ENCODE data around the gene S100PBP.

Gene S100PBP

DNA sequence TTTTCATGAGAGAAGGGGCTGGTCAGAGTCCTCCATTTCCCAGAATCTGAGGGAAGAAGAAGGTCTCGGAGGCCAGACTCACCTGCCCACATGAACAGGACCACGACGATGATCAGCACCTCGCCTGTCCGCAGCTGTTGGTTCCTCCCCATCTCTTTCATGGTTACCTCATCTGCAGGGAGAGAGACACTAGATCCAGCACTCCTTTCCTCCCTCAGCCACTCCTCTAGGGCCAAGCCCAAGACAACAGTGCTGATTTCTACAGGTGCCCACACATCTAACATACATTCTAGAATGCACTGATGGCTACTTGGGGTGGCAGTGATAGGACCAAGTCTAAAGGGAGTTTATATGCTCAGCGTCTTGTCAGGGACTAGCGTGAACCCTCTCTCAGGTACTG, 50.2 kb downstream of the S100PBP start:
- no peak overlapping the region for H3K14ac ChIP-seq (ENCODE audit: low read length in 2 of 2)
- no peak overlapping the region for H2BK120ac ChIP-seq (ENCODE audit: low read depth, low read length)
- H2BK12ac ChIP-seq (ENCODE audit: low read length in 2 of 2) = no peak overlapping the region
- H3K9ac ChIP-seq (ENCODE audit: low read length) = no peak overlapping the region
- H3K23ac ChIP-seq (ENCODE audit: low read length in 2 of 2) = no peak overlapping the region
- no peak overlapping the region for H4K91ac ChIP-seq (ENCODE audit: low read length)
- H4K8ac ChIP-seq (ENCODE audit: low read length) = no peak overlapping the region
- H3K4me2 ChIP-seq (ENCODE audit: low read length, poor library complexity, severe bottlenecking) = no peak overlapping the region
- peaks cover 11 to 17% of the 10 kb centered on the region in 2 experiments for H3K36me3 ChIP-seq (ENCODE audit: control insufficient read depth in 1 of 2, insufficient read depth in 2 of 2, low read depth in 1 of 2, low read length in 2 of 2)
- no peak overlapping the region for H2BK15ac ChIP-seq (ENCODE audit: low read depth, poor library complexity, severe bottlenecking)
- H3K27ac ChIP-seq (ENCODE audit: low read length, poor library complexity, severe bottlenecking) = no peak overlapping the region
- H3K4ac ChIP-seq (ENCODE audit: low read depth in 1 of 2, low read length in 2 of 2) = no peak overlapping the region
- DNase-seq = no peak
- H3K18ac ChIP-seq (ENCODE audit: low read depth in 1 of 2, low read length in 2 of 2) = no peak overlapping the region
- peaks cover 15% of the 10 kb centered on the region for H3K4me1 ChIP-seq (ENCODE audit: control insufficient read depth, insufficient read depth, low read depth, low read length)
- no peak overlapping the region for H3K4me3 ChIP-seq (ENCODE audit: insufficient read depth in 1 of 2, low read depth in 1 of 2, low read length in 2 of 2)
- no peak overlapping the region for H2AFZ ChIP-seq (ENCODE audit: low read depth, low read length)
- peaks cover 10 to 23% of the 10 kb centered on the region in 2 experiments for H3K27me3 ChIP-seq (ENCODE audit: control insufficient read depth in 1 of 2, insufficient read depth in 1 of 2, low read length in 2 of 2)
- no peak overlapping the region for H2AK5ac ChIP-seq (ENCODE audit: low read length, severe bottlenecking)
- no peak overlapping the region for H2BK5ac ChIP-seq (ENCODE audit: low read depth, low read length, poor library complexity, severe bottlenecking)
- 94% methylated on average over 7 of the region's 7 CpGs for WGBS
- H3K9me3 ChIP-seq (ENCODE audit: control insufficient read depth, low read length) = no peaks in the 10 kb centered on the region
- H3K79me1 ChIP-seq (replicated peaks; ENCODE audit: low read length, poor library complexity, severe bottlenecking) = no peaks in the 10 kb centered on the region

DNA sequence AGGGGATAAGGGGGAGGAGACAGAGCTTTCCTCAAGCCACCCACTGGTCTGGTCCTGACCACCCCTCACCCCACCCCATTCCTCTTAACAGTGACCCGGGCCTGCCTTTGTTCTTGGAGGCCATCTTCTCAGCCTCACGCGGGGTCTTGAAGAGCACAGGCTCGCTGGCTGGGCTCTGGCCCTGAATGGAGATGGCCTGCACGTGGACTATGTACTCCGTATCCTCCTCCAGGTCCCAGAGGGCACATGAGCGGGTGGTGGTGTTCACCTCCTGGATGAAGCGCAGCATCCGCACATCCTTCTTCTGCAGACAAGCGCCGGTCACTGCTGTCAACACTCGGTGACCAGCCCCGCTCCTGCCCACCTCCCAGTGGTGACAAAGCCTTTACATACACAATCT, 50.6 kb downstream of the S100PBP start:
- no peak overlapping the region for H2AFZ ChIP-seq (ENCODE audit: low read depth, low read length)
- no peak overlapping the region for H2AK5ac ChIP-seq (ENCODE audit: low read length, severe bottlenecking)
- H3K36me3 ChIP-seq (ENCODE audit: control insufficient read depth in 1 of 2, insufficient read depth in 2 of 2, low read depth in 1 of 2, low read length in 2 of 2) = peaks cover 7 to 16% of the 10 kb centered on the region in 2 experiments
- no peak overlapping the region for H3K23ac ChIP-seq (ENCODE audit: low read length in 2 of 2)
- H2BK15ac ChIP-seq (ENCODE audit: low read depth, poor library complexity, severe bottlenecking) = no peak overlapping the region
- H3K18ac ChIP-seq (ENCODE audit: low read depth in 1 of 2, low read length in 2 of 2) = no peak overlapping the region
- DNase-seq = no peak
- no peak overlapping the region for H3K14ac ChIP-seq (ENCODE audit: low read length in 2 of 2)
- H2BK5ac ChIP-seq (ENCODE audit: low read depth, low read length, poor library complexity, severe bottlenecking) = no peak overlapping the region
- peaks cover 10 to 23% of the 10 kb centered on the region in 2 experiments for H3K27me3 ChIP-seq (ENCODE audit: control insufficient read depth in 1 of 2, insufficient read depth in 1 of 2, low read length in 2 of 2)
- WGBS = 94% methylated on average over 11 of the region's 13 CpGs
- H3K4me2 ChIP-seq (ENCODE audit: low read length, poor library complexity, severe bottlenecking) = no peak overlapping the region
- H3K4me1 ChIP-seq (ENCODE audit: control insufficient read depth, insufficient read depth, low read depth, low read length) = peaks cover 15% of the 10 kb centered on the region
- H3K9ac ChIP-seq (ENCODE audit: low read length) = no peak overlapping the region
- H3K79me1 ChIP-seq (replicated peaks; ENCODE audit: low read length, poor library complexity, severe bottlenecking) = no peaks in the 10 kb centered on the region
- H3K4me3 ChIP-seq (ENCODE audit: insufficient read depth in 1 of 2, low read depth in 1 of 2, low read length in 2 of 2) = no peak overlapping the region
- no peak overlapping the region for H3K27ac ChIP-seq (ENCODE audit: low read length, poor library complexity, severe bottlenecking)
- no peaks in the 10 kb centered on the region for H3K9me3 ChIP-seq (ENCODE audit: control insufficient read depth, low read length)
- H4K8ac ChIP-seq (ENCODE audit: low read length) = no peak overlapping the region
- H2BK120ac ChIP-seq (ENCODE audit: low read depth, low read length) = no peak overlapping the region
- H3K4ac ChIP-seq (ENCODE audit: low read depth in 1 of 2, low read length in 2 of 2) = no peak overlapping the region
- no peak overlapping the region for H4K91ac ChIP-seq (ENCODE audit: low read length)
- no peak overlapping the region for H2BK12ac ChIP-seq (ENCODE audit: low read length in 2 of 2)

DNA sequence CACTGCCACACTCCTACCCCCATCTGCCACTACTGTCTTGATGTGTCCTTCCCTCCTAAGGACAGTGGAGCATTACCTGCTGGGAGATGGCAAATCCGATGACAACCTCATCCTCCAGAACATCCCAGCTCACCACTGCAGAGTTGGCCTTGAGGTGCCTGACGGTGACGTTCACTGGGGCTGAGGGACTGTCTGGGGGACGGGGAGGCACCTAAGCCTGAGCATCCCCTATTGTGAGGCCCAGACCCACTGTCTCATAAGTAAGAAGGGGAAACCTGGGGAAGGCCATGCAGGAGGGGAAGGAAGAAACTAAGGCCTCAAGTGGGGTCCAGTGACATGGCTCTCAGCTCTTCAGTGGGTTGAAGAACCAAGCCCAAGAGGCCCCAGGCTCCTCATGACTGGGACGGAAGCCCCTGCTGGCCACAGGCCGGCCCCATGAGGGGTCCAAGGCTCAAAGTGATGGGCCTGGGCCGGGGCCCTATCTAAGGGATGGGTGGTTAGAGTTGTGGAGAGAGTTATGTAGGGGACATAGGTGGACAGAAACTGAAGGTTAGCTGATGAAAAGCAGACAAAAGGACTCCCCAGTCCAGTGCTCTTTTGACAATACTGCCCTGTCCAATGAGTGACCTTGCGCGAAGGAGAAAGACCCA, 51.5 kb downstream of the S100PBP start:
- 92% methylated on average over 9 of the region's 9 CpGs for WGBS
- H3K27me3 ChIP-seq (ENCODE audit: control insufficient read depth in 1 of 2, insufficient read depth in 1 of 2, low read length in 2 of 2) = peaks cover 16 to 28% of the 10 kb centered on the region in 2 experiments

DNA sequence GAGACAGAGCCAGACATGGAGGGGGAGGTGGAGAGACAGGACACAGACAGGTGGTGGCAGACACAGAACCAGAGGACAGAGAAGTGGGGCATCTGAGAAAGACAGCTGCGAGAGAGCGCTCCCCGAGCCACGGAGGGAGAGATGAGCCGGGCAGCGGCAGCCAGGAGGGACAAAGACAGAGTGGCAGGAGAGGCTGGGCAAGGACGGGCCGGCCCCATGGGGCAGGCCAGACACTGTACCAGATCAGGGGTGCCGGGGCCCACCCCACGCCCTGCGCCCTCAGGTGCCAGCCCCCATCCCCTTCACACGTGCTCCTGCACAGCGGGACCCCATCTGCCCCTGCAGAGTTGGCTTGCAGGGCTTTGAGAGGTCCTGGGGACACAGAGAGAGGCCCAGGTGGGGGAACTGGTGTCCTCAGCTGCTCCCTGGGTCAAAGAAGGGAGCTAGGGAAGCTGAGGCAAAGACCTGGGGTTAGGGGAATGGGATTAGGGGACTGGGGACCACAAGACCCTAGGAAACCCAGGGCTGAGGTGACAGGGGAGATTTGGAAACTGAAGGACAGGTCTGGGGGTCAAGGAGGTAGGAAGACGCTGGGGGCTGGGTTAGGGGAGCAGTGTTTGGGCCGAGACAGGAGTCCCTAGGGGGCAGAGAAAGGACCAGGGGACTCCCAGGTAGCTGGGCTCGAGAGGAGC, 52.6 kb downstream of the S100PBP start:
- WGBS = 65% methylated on average over 13 of the region's 16 CpGs
- no peak for DNase-seq

More for the DNA sequence above, 51.5 kb downstream of the S100PBP start:
- Histone ChIP-seq H3K4ac (ENCODE audit: low read depth in 1 of 2, low read length in 2 of 2) (no peak overlapping the region), H3K23ac (ENCODE audit: low read length in 2 of 2) (no peak overlapping the region), H3K4me2 (ENCODE audit: low read length, poor library complexity, severe bottlenecking) (no peak overlapping the region), H3K14ac (ENCODE audit: low read length in 2 of 2) (no peak overlapping the region), H3K79me1 (replicated peaks; ENCODE audit: low read length, poor library complexity, severe bottlenecking) (no peaks in the 10 kb centered on the region), H2BK120ac (ENCODE audit: low read depth, low read length) (no peak overlapping the region), H2AFZ (ENCODE audit: low read depth, low read length) (no peak overlapping the region), H3K18ac (ENCODE audit: low read depth in 1 of 2, low read length in 2 of 2) (no peak overlapping the region), H3K27ac (ENCODE audit: low read length, poor library complexity, severe bottlenecking) (no peak overlapping the region), H3K4me3 (ENCODE audit: insufficient read depth in 1 of 2, low read depth in 1 of 2, low read length in 2 of 2) (no peak overlapping the region), H3K36me3 (ENCODE audit: control insufficient read depth in 1 of 2, insufficient read depth in 2 of 2, low read depth in 1 of 2, low read length in 2 of 2) (peaks cover 5 to 16% of the 10 kb centered on the region in 2 experiments), H3K4me1 (ENCODE audit: control insufficient read depth, insufficient read depth, low read depth, low read length) (peaks cover 12% of the 10 kb centered on the region), H3K9me3 (ENCODE audit: control insufficient read depth, low read length) (no peaks in the 10 kb centered on the region), H2BK5ac (ENCODE audit: low read depth, low read length, poor library complexity, severe bottlenecking) (no peak overlapping the region), H2AK5ac (ENCODE audit: low read length, severe bottlenecking) (no peak overlapping the region), H4K8ac (ENCODE audit: low read length) (no peak overlapping the region), H2BK15ac (ENCODE audit: low read depth, poor library complexity, severe bottlenecking) (no peak overlapping the region), H4K91ac (ENCODE audit: low read length) (no peak overlapping the region), H3K9ac (ENCODE audit: low read length) (no peak overlapping the region), H2BK12ac (ENCODE audit: low read length in 2 of 2) (no peak overlapping the region)
- DNase-seq = no peak

More for the DNA sequence above, 52.6 kb downstream of the S100PBP start:
- no peak overlapping the region for H2AFZ ChIP-seq (ENCODE audit: low read depth, low read length)
- H2BK12ac ChIP-seq (ENCODE audit: low read length in 2 of 2) = no peak overlapping the region
- H3K36me3 ChIP-seq (ENCODE audit: control insufficient read depth in 1 of 2, insufficient read depth in 2 of 2, low read depth in 1 of 2, low read length in 2 of 2) = peaks cover 0 to 8% of the 10 kb centered on the region in 2 experiments
- no peak overlapping the region for H2BK120ac ChIP-seq (ENCODE audit: low read depth, low read length)
- H4K8ac ChIP-seq (ENCODE audit: low read length) = peak overlapping the region; percentile 14
- no peaks in the 10 kb centered on the region for H3K79me1 ChIP-seq (replicated peaks; ENCODE audit: low read length, poor library complexity, severe bottlenecking)
- peak overlapping the region; percentile 6 for H2BK15ac ChIP-seq (ENCODE audit: low read depth, poor library complexity, severe bottlenecking)
- H4K91ac ChIP-seq (ENCODE audit: low read length) = no peak overlapping the region
- no peak overlapping the region for H2AK5ac ChIP-seq (ENCODE audit: low read length, severe bottlenecking)
- H3K4ac ChIP-seq (ENCODE audit: low read depth in 1 of 2, low read length in 2 of 2) = no peak overlapping the region
- H3K4me3 ChIP-seq (ENCODE audit: insufficient read depth in 1 of 2, low read depth in 1 of 2, low read length in 2 of 2) = peak overlapping the region in 1 of 2 experiments; percentile 52
- no peak overlapping the region for H3K18ac ChIP-seq (ENCODE audit: low read depth in 1 of 2, low read length in 2 of 2)
- peak overlapping the region in 1 of 2 experiments; percentile 10 for H3K23ac ChIP-seq (ENCODE audit: low read length in 2 of 2)
- H3K14ac ChIP-seq (ENCODE audit: low read length in 2 of 2) = no peak overlapping the region
- H3K9me3 ChIP-seq (ENCODE audit: control insufficient read depth, low read length) = no peaks in the 10 kb centered on the region
- H3K27me3 ChIP-seq (ENCODE audit: control insufficient read depth in 1 of 2, insufficient read depth in 1 of 2, low read length in 2 of 2) = peaks cover 24 to 28% of the 10 kb centered on the region in 2 experiments
- H3K4me1 ChIP-seq (ENCODE audit: control insufficient read depth, insufficient read depth, low read depth, low read length) = peaks cover 12% of the 10 kb centered on the region
- H3K27ac ChIP-seq (ENCODE audit: low read length, poor library complexity, severe bottlenecking) = no peak overlapping the region
- peak overlapping the region; percentile 54 for H3K4me2 ChIP-seq (ENCODE audit: low read length, poor library complexity, severe bottlenecking)
- peak overlapping the region; percentile 45 for H3K9ac ChIP-seq (ENCODE audit: low read length)
- no peak overlapping the region for H2BK5ac ChIP-seq (ENCODE audit: low read depth, low read length, poor library complexity, severe bottlenecking)
